Caco-2 (cell line): ENCODE measurements around the gene LMAN1L. TPM values are rescaled to one million over a fixed set of nuclear protein-coding genes. Genes with fewer than 3 reads are reported as not detected.
"Not testable (repeated sequence)": the region's sequence is repeated elsewhere in the genome, so short reads cannot be mapped to it uniquely, and the experiment has no call there.

Experiments
- BruUV-seq: library from RNA; stranded (reverse); fragments of 400-500 nt; replicated peaks from 2 replicates; lab custom pipeline; 2021; lab: Mats Ljungman, UMichigan
- CTCF ChIA-PET: fragments of 300-600 bp; sonication (Branson Sonifier 250); formaldehyde crosslinking; loops from one replicate; lab custom pipeline; 2022; ENCODE audit warnings: antibody characterized with exemption; lab: Charles Lee
- POLR2A ChIA-PET: fragments of 300-600 bp; sonication (Branson Sonifier 250); formaldehyde crosslinking; loops from one replicate; lab custom pipeline; 2022; ENCODE audit warnings: antibody characterized with exemption; lab: Charles Lee
- DNase-seq, 2 experiments: peaks; one replicate each; pipeline versions ENCODE4 v3.0.0 to v3.0.0-alpha.2; 2020 to 2022
- H3K27me3 ChIP-seq: replicated peaks from 2 replicates; pipeline ENCODE4 v1.6.0; 2011; ENCODE audit warnings: low read length; ENCODE audit not compliant: control insufficient read depth, insufficient read depth
- H3K36me3 ChIP-seq: 2 replicates; pipeline ENCODE4 v1.5.1; 2011; ENCODE audit warnings: low read length; ENCODE audit not compliant: control insufficient read depth, insufficient read depth
- H3K4me1 ChIP-seq: fragments of 250-450 bp; sonication (Bioruptor Pico); 2 replicates; pipeline ENCODE4 v1.5.1; 2020; ENCODE audit warnings: mild to moderate bottlenecking
- H3K4me3 ChIP-seq: 2 replicates; pipeline ENCODE4 v1.5.1; 2011; ENCODE audit warnings: low read depth, mild to moderate bottlenecking, control low read depth, low read length
- H3K9me3 ChIP-seq: fragments of 250-450 bp; sonication (Bioruptor Pico); 2 replicates; pipeline ENCODE4 v1.5.1; 2020; ENCODE audit warnings: mild to moderate bottlenecking, moderate library complexity
- H3K27ac Mint-ChIP-seq: one replicate; pipeline ENCODE4 v1.8.0; 2022; ENCODE audit warnings: mixed read lengths; ENCODE audit not compliant: unreplicated experiment
- H3K27me3 Mint-ChIP-seq: one replicate; pipeline ENCODE4 v1.8.0; 2022; ENCODE audit warnings: mixed read lengths; ENCODE audit not compliant: insufficient read depth, unreplicated experiment
- H3K36me3 Mint-ChIP-seq: one replicate; pipeline ENCODE4 v1.8.0; 2022; ENCODE audit warnings: mild to moderate bottlenecking, mixed read lengths; ENCODE audit not compliant: insufficient read depth, unreplicated experiment
- H3K4me1 Mint-ChIP-seq: one replicate; pipeline ENCODE4 v1.8.0; 2022; ENCODE audit warnings: low read depth, mixed read lengths; ENCODE audit not compliant: unreplicated experiment
- H3K4me3 Mint-ChIP-seq: one replicate; pipeline ENCODE4 v1.8.0; 2022; ENCODE audit warnings: mild to moderate bottlenecking, moderate library complexity, mixed read lengths; ENCODE audit not compliant: unreplicated experiment
- H3K9me3 Mint-ChIP-seq: one replicate; pipeline ENCODE4 v1.8.0; 2022; ENCODE audit warnings: mixed read lengths; ENCODE audit not compliant: unreplicated experiment
- CTCF ChIP-seq, 2 experiments: fragments of 200-600 bp in 1 of 2; IDR thresholded peaks; 1 replicate in 1 of 2; 2 replicates in 1 of 2; pipeline versions ENCODE4 v1.5.1 to v1.8.0; 2011 to 2022; ENCODE audit warnings: antibody characterized with exemption in 1 of 2, control low read depth in 1 of 2, inconsistent platforms in 1 of 2, low read depth in 1 of 2, low read length in 1 of 2, mild to moderate bottlenecking in 1 of 2, moderate library complexity in 1 of 2; ENCODE audit not compliant: insufficient read depth in 1 of 2, severe bottlenecking in 1 of 2, unreplicated experiment in 1 of 2
- intact Hi-C: fragments of 100-400 bp; cut with micrococcal nuclease; formaldehyde crosslinking; loops from one replicate; pipeline ENCODE4 v1.10.0; 2022; ENCODE audit not compliant: unreplicated experiment
- total RNA-seq: library from RNA; stranded (reverse); gene quantifications from 2 replicates; pipeline ENCODE4 v1.2.3, GENCODE V29; 2022

The LMAN1L gene
- total RNA-seq, 1 experiment from 2014 or later = not detected

DNA sequence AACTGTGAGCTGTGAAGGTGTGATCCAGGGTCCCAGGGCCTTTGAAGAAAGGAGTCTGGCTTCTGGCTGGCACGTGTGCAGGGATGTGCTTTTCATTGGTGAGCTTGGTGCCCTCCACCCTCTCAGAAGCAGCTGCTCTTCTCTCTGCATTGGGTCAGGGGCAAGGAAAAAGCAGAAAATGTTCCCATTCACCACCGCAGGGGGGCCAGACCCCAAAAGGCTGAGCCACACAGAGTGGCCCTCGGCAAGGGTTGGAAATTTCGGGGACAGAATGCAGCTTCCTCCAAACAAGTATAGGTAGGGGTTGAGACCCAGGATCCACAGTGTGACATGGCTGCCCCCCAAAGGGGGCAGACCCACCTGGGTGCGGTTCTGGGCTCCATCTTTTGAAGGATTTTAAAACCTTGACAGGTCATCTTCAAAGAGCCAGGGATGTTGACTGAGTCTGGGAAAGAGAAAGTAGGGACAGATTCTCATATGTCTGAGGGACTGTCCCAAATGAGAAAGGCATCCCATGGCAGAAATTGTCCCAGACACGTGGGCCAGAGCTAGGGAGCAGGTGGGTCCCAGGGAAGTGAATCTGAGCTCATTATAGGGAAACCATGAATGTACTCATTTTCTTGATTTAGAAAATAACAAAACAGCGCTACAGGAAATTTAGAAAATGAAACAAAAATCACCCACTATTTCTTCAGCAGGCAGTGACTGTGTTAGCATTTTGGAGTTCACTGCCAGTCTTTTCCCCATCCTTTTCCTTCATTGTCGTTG lies 28.0 kb upstream of the LMAN1L start:
- Mint-ChIP-seq H3K4me3 (no peak overlapping the region), H3K36me3 (peaks cover 5% of the 10 kb centered on the region), H3K9me3 (no peaks in the 10 kb centered on the region), H3K27ac (no peak overlapping the region), H3K4me1 (peaks cover 22% of the 10 kb centered on the region), H3K27me3 (no peaks in the 10 kb centered on the region)
- TSS peak; percentile 23 for BruUV-seq
- Histone ChIP-seq H3K4me3 (no peak overlapping the region), H3K36me3 (no peaks in the 10 kb centered on the region), H3K4me1 (peaks cover 41% of the 10 kb centered on the region), H3K27me3 (no peaks in the 10 kb centered on the region), H3K9me3 (no peaks in the 10 kb centered on the region)
- POLR2A ChIA-PET = interaction anchor here (0.6 kb wide), 1 partner anchor 122 kb away, joined by 3 read pairs; no protein-coding TSS in a partner anchor
- intact Hi-C loops = no loop called here
- TF ChIP-seq CTCF (IDR thresholded peaks at IDR 0.05; ENCODE audit: insufficient read depth in 1 of 2, low read depth in 1 of 2, low read length in 1 of 2, severe bottlenecking in 1 of 2, unreplicated experiment in 1 of 2) = no peak
- DNase-seq = no peak
- CTCF ChIA-PET = interaction anchor here (1.5 kb wide), 1 partner anchor 13 kb away, joined by 6 read pairs; no protein-coding TSS in a partner anchor

DNA sequence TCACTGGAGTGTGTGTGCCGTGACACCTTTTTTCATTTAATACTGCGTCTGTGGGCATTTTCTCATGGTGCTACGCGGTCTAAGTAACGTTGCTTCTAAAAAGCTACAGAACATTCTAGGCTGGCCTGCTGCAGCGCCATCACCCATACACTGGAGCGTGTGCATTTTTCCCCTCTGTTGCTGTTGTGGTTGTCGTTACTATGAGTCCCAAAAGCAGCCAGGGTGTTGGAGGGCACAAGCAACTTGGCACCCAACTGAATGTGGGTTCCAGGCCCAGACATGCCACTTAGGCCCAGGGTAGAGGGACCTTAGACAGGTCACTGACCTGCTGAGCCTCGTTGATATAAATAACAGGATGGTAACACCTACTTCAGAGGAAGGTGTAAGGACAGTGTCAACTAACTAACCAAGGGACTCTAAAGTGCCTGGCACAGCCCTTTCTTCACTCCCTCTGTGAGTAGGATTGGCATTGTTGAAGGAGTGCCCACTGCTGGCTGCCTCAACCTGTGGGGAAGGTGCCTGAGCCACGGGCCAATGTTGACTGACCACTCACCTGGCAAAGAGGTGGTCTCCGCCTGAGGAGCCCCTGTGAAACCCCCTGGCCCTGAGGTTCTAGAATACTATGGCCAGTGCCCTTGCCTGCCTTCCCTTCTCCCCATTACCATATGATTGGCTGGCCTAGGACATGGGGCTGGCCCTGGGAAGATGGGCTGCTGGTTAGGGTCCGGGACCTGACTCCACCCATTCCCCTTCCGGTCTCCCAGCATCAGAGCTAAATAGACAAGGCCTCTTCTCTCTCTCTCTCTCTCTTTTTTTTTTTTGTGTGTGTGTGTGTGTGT lies 27.2 kb upstream of the LMAN1L start:
- CTCF ChIA-PET = no interaction called here
- Histone ChIP-seq H3K27me3 (no peaks in the 10 kb centered on the region), H3K4me1 (peaks cover 37% of the 10 kb centered on the region), H3K9me3 (no peaks in the 10 kb centered on the region), H3K36me3 (no peaks in the 10 kb centered on the region; the same call in 1 of the 2 replicates), H3K4me3 (no peak overlapping the region)
- Mint-ChIP-seq H3K9me3 (no peaks in the 10 kb centered on the region), H3K36me3 (peaks cover 5% of the 10 kb centered on the region), H3K4me3 (no peak overlapping the region), H3K4me1 (peaks cover 15% of the 10 kb centered on the region), H3K27me3 (no peaks in the 10 kb centered on the region), H3K27ac (no peak overlapping the region)
- POLR2A ChIA-PET = interaction anchor here (0.5 kb wide), 1 partner anchor 19 kb away, joined by 3 read pairs; no protein-coding TSS in a partner anchor
- intact Hi-C loops = no loop called here
- DNase-seq = no peak
- no peak for TF ChIP-seq CTCF (IDR thresholded peaks at IDR 0.05; ENCODE audit: insufficient read depth in 1 of 2, low read depth in 1 of 2, low read length in 1 of 2, severe bottlenecking in 1 of 2, unreplicated experiment in 1 of 2)
- no TSS peak for BruUV-seq

GRCh38 chr15:74786081-74786480 lies 26.6 kb upstream of the LMAN1L start:
- POLR2A ChIA-PET = interaction anchor here (0.5 kb wide), 1 partner anchor 19 kb away, joined by 3 read pairs; no protein-coding TSS in a partner anchor
- H3K36me3 ChIP-seq, DNase-seq, H3K4me1 Mint-ChIP-seq, H3K27ac Mint-ChIP-seq, intact Hi-C loops, H3K27me3 Mint-ChIP-seq, H3K9me3 ChIP-seq, CTCF ChIA-PET, H3K4me3 Mint-ChIP-seq, H3K4me3 ChIP-seq, H3K36me3 Mint-ChIP-seq, H3K27me3 ChIP-seq, BruUV-seq, H3K9me3 Mint-ChIP-seq: not testable (repeated sequence)
- peaks cover 36% of the 10 kb centered on the region for H3K4me1 ChIP-seq
